Stimulated activated CD4-positive, alpha-beta T cell treated with anti-CD3 and anti-CD28 coated beads, Interleukin-1b, Interleukin-23, amount 100 ng/mL, for 1 hour (primary cell): ENCODE measurements around the gene LSM2.
"Not testable (repeated sequence)": the region's sequence is repeated elsewhere in the genome, so short reads cannot be mapped to it uniquely, and the experiment has no call there.

ENCODE experiments used
- DNase-seq, 2 donors: peaks; one replicate each; pipeline ENCODE4 v3.0.0-alpha.2; 2020; ENCODE audit warnings: low read depth in 2 of 2

LSM2 gene

DNA sequence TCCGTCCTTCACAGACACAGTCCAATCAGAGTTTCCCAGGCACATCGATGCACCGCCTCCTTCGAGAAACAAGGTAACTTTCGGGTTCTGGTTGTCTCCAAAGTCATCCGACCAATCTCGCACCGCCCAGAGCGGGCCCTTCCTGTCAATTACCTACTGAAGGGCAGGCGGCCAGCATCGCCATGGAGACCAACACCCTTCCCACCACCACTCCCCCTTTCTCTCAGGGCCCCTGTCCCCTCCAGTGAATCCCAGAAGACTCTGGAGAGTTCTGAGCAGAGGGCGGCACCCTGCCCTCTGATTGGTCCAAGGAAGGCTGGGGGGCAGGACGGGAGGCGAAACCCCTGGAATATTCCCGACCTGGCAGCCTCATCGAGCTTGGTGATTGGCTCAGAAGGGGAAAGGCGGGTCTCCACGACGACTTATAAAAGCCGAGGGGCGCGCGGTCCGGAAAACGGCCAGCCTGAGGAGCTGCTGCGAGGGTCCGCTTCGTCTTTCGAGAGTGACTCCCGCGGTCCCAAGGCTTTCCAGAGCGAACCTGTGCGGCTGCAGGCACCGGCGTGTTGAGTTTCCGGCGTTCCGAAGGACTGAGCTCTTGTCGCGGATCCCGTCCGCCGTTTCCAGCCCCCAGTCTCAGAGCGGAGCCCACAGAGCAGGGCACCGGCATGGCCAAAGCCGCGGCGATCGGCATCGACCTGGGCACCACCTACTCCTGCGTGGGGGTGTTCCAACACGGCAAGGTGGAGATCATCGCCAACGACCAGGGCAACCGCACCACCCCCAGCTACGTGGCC lies 20.7 kb upstream of the LSM2 start, which contains the start of gene HSPA1B:
HSPA1B (plus strand) TSS at position 453 of the 794 bp plus-strand sequence; CDS start at position 666, 213 bp downstream.
- peak; percentile 60 to 68 for DNase-seq

DNA sequence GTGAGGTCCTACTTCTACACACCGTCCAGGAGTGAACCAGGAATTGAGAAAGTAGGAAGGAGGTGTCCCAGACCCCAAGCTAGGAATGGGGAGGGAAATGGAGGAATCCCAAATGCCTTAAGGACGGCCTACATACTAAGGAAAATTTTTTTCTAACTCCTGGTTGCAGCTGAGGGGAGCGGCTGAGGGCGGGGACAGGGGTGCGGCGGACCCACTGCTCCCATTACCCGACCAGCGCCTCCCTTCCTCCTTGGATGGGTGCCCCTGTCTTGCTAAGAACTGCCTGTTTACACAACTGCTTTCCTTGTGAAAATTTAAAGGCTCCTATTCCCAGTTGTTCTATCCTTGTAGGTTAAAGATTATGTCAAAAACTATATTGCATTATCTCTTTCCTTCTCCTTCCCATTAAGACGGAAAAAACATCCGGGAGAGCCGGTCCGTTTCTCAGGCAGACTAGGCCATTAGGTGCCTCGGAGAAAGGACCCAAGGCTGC lies 20.1 kb upstream of the LSM2 start:
- DNase-seq, result no peak

DNA sequence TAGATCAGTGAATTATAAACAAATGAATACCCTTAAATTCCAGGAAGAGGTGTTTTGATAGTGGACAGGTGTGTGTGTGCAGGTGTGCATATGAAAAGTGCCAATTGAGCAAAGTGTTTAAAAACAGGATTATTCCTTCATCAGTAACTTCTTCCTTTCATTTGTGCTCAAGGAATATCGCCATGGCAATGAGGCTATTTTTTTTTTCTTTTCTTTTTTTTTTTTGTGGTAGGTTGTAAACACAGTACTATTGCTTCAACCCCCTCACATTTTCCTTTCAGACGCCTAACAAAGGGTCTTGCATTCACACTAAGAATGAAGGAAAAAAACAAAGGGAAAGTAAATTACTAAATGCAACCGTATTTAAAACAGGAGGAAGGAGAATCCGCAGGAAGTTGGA lies 18.8 kb upstream of the LSM2 start:
- DNase-seq, result no peak

DNA sequence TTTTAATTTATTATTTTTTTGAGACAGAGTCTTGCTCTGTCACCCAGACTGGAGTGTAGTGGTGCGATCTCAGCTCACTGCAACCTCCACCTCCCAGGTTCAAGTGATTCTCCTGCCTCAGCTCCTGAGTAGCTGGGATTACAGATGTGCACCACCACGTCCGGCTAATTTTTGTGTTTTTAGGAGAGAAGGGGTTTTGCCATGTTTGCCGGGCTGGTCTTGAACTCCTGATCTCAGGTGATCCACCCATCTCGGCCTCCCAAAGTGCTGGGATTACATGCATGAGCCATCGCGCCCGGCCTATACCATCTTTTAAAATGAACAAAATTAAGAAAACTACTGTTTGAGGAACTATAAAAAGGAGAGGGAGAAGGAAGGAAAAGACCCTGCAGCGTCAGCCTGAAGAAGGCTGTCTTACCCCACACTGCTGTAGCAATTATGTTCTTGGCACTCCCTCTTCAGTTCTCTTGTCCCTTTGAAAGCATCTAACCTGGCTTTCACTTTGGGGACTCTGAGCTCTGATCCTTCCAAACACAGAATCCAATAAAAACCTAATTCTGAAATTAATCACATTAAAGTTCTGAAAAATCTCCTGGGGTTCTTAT lies 16.9 kb upstream of the LSM2 start:
- not testable (repeated sequence) for DNase-seq

DNA sequence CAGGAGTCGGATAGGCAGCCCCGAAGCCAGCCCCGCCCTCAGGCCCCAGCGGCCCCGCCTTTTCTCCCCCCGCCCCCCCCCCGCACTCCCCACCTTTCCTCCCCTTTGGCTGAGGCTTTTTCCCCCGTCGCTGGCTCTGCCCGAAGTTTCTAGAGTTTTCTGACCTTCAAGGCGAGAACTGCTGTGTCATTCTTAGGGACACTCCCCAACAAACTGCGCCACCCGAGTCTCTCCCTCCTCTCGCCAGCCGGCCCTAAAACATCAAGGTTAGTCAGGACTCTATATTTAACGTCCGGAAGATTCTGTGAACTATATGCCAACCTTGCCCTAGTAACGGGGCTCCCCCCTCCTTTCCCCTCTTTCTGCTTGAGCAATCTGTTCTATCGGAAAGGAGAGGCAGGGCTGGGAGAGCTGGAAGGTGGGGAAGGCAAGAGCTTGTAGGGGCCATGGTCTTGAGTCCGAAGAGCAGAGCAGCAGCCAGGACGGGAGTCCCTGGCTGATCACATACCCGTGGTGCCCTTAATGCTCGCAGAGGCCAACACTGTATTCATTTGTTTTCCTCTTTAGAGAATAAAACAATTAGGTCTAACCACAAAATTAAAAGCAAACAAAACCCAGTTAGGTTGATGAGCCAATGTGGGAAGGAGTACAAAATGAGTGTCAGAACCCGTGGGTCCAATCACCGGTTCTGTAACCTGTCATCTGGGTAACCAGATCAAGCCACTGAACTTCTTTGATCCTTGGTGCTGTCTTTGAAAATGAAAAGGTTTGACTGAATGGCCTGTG lies 15.5 kb upstream of the LSM2 start:
- no peak for DNase-seq

DNA sequence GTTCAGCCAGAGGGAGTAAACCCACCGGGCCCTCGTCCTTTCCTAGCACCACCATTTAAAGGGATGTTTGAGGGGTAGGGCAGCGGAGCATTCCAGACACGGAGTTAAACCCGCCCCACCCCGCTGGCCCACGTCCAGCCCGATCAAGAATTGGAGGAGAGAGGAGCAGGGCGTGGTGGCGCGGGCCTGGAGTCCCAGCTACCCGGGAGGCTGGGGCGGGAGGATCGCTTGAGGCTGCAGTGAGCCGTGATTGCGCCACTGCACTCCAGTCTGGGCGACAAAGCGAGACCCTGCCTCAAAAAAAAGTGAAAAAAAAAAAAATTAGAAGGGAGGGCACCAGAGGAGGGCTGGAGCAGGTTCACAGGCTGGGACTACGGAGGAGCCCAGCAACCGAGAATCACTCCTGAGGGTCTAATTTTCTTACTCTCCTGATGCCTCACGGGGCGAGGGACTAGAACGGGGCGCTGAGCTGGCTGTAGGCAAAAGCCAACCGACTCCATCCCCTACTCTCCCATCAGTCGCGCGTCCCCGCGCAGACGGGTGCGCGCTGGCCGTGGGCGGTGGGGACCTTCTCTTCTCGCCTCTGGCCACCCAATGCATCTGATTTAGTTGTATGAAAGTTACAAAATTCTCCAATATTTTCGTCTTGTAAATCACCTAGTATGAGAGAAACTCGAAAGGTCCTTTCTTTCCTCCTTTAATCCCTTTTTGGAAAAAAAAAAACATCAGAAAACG lies 14.7 kb upstream of the LSM2 start:
- peak in 1 of 2 donors; percentile 54 for DNase-seq

DNA sequence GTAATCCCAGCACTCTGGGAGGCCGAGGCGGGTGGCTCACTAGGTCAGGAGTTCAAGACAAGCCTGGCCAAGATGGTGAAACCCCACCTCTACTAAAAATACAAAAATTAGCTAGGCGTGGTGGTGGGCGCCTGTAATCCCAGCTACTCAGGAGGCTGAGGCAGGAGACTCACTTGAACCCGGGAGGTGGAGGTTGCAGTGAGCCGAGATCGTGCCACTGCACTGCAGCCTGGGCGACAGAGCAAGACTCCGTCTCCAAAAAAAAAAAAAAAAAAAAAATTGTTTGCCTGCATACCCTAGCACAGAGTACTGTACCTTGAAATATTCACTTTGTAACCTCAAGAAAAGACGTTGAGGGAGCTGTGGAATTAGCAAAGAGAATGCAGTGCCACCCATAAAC lies 13.6 kb upstream of the LSM2 start:
- DNase-seq, result not testable (repeated sequence)

DNA sequence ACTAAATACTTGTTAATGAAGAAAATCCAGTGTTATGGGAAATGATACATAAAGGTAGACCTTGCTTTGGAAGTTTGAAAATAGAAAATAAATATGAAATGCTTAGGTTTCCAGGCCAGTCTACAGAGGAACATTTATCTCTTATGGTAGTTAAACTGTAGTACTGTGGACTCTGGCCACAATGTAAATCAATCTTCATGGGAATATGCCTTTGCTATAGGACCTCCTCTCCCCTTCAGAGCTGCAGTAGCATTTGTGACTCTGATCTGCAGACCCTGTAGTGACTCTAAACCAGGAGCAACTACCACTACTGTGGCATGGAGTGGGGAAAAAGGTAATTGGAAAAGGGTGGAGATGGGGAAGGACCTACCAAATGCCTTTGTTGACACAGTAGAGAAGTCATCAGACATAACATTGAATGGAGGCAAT lies 13.1 kb upstream of the LSM2 start:
- DNase-seq, result no peak

DNA sequence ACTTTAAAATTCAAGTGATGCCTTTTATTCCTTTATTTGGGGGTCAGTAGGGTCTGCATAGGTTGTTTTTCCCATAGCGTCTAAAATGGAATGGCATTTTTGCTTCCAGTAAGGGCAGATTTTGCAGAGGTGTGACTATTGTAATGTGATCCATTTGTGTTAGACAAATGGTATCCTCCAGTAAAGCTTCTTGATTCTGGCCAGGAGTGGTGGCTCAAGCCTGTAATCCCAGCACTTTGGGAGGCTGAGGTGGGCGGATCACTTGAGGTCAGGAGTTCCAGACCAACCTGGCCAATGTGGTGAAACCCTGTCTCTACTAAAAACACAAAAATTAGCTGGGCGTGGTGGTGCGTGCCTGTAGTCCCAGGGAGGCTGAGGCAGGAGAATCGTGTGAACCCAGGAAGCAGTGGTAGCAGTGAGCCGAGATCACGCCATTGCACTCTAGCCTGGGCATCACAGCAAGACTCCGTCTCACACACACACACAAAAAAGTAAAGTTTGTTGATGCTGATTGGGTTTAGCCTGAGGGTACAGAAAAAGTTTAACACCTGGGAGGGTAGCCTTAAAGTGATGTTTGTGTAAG lies 11.3 kb upstream of the LSM2 start:
- DNase-seq, result not testable (repeated sequence)

DNA sequence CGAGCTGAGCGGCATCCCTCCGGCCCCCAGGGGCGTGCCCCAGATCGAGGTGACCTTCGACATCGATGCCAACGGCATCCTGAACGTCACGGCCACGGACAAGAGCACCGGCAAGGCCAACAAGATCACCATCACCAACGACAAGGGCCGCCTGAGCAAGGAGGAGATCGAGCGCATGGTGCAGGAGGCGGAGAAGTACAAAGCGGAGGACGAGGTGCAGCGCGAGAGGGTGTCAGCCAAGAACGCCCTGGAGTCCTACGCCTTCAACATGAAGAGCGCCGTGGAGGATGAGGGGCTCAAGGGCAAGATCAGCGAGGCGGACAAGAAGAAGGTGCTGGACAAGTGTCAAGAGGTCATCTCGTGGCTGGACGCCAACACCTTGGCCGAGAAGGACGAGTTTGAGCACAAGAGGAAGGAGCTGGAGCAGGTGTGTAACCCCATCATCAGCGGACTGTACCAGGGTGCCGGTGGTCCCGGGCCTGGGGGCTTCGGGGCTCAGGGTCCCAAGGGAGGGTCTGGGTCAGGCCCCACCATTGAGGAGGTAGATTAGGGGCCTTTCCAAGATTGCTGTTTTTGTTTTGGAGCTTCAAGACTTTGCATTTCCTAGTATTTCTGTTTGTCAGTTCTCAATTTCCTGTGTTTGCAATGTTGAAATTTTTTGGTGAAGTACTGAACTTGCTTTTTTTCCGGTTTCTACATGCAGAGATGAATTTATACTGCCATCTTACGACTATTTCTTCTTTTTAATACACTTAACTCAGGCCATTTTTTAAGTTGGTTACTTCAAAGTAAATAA lies 10.6 kb upstream of the LSM2 start:
- not testable (repeated sequence) for DNase-seq

DNA sequence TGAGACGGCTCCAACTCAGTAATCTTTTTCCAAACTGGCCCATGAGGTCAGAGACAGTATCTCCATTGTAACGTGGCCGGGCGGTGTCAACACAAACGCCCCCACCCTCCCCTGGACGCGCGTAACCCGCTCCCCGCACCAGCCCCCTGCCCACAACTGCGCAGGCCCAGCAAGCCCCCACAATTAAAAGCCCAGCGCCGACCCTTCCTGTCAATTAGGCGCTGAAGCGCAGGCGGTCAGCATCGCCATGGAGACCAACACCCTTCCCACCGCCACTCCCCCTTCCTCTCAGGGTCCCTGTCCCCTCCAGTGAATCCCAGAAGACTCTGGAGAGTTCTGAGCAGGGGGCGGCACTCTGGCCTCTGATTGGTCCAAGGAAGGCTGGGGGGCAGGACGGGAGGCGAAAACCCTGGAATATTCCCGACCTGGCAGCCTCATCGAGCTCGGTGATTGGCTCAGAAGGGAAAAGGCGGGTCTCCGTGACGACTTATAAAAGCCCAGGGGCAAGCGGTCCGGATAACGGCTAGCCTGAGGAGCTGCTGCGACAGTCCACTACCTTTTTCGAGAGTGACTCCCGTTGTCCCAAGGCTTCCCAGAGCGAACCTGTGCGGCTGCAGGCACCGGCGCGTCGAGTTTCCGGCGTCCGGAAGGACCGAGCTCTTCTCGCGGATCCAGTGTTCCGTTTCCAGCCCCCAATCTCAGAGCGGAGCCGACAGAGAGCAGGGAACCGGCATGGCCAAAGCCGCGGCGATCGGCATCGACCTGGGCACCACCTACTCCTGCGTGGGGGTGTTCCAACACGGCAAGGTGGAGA lies 8.5 kb upstream of the LSM2 start, which contains the start of the genes HSPA1A and HSPA1L:
HSPA1A (plus strand) TSS at position 519 of the 814 bp plus-strand sequence; CDS start at position 733, 214 bp downstream.
HSPA1L (minus strand) TSS at position 259 of the 814 bp plus-strand sequence. CDS start 3,311 bp downstream, outside the sequence.
- DNase-seq, result no peak

DNA sequence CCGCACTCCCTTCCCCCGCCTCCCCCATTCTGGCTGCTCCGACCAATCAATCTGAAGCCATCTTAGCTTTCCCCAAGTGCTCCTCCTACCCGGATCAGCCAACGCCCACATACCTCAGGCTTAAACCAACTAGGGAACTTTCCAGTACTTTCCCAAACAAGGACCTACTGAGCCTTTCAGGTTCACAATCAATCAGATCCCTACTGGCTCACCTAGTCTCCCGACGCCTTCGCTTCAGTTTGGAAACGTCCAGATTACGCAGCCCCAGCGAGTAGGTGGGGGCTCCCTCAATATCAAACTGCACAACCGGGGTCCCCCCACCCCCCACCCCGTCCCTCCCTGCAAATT lies 7.9 kb upstream of the LSM2 start:
- no peak for DNase-seq

DNA sequence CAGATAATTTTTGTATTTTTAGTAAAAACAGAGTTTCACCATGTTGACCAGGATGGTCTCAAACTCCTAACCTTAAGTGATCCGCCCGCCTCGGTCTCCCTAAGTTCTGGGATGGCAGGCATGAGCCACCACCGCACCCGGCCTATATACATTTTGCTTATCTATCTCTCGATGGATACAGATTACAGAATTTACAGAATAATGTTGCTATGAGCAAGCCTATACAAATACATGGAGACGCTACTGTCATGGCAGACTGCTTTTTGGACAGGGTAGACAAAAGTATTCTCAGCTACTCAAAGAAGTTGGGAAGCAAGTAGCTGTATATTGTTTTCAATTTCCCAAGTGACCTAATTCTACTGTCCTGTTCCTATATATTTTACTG lies 6.7 kb upstream of the LSM2 start:
- no peak for DNase-seq

DNA sequence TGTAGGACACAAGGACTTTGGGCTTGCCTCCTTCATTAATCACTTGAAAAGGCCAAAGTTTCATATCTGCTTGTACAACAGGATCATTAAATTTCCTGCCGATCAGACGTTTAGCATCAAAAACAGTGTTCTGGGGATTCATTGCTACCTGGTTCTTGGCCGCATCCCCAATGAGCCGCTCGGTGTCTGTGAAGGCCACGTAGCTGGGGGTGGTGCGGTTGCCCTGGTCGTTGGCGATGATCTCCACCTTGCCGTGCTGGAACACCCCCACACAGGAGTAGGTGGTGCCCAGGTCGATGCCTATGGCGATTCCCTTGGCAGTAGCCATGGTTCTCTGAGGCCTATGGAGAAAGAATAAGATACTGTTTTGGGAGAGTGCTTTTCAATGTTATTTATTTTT lies 4.9 kb upstream of the LSM2 start:
- DNase-seq, result no peak

DNA sequence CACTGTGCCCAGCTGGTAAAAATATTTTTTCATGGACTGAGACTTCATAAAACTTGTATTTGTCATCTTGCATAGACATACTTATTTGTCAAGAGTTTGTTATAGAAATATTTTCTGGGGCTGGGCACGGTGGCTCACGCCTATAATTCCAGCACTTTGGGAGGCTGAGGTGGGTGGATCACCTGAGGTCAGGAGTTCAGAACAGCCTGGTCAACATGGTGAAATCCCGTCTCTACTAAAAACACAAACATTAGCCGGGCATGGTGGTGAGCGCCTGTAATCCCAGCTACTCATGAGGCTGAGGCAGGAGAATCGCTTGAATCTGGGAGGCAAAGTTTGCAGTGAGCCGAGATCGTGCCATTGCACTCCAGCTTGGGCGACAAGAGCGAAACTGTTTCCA lies 1.8 kb upstream of the LSM2 start:
- DNase-seq, result not testable (repeated sequence)

DNA sequence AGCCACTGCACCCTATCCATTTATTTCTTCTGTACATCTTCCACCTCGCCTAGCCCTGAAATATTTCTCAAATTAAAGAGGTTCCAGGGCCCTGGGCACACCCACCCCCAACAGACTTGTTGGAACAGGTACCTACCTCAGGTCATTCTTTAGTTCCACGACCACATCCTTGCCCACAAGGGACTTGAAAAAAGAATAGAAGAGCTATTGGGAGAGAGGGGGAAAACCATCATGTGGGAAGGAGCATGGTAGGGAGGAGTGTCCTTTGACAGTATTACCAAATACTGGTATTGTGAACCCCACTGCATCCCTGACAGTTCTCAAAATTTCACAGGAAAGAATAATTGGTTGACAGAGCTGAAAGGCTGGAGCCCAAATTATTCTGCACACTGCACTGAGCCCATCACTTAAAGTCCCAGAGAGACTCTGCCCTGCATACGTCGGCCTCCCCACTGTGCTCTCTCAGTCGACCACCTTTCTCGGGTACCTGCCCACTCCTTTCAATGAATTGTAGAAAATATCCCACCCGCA lies 762 bp downstream of the LSM2 start:
- DNase-seq, result no peak

DNA sequence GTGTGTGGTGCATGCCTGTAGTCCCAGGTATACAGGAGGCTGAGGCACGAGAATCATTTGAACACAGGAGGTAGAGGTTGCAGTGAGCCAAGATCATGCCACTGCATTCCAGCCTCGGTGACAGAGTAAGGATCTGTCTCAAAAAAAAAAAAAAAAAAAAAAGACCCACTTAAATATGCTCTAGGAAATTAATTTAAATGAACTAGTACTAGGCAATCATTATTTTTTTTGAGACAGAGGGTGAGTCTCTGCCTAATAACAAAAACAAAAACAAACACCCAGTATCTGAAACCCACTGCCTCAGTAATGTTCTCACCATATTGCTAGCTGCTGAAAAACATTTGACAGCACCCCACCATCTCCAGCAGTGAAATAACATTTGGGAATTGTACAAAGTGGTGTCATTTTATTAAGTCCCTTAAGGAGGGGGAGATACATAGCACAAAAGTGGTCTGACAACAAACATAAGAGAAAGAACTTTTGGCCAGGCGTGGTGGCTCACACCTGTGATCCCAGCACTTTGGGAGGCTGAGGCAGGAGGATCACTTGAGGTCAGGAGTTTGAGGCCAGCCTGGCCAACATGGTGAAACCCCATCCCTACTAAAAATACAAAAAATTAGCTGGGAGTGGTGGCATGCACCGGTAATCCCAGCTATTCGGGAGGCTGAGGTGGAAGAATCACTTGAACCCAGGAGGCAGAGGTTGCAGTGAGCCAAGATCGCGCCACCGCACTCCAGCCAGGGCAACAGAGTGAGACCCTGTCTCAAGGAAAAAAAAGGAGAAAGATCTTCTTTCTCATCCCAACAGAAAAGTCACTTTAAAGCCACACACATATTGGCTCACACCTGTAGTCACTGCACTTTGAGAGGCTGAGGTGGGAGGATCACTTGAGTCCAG lies 5.5 kb downstream of the LSM2 start:
- not testable (repeated sequence) for DNase-seq

DNA sequence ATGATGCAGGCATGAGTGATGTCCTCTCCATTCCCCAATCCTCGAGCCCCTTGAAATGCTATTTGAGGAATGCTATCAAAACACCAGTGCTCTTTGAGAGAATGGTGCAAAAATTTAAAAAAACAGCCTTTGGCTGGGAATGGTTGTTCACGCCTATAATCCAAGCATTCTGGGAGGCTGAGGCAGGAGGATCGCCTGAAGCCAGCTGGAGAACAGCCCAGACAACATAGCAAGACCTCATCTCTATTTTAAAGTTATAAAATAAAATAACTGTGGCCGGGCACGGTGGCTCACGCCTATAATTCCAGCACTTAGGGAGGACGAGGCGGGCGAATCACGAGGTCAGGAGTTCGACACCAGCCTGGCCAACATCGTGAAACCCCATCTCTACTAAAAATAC lies 7.0 kb downstream of the LSM2 start:
- no peak for DNase-seq
